CD8-positive, alpha-beta memory T cell (primary cell): ENCODE measurements around the gene ANKRD30B. TPM values are rescaled to one million over a fixed set of nuclear protein-coding genes. Genes with fewer than 3 reads are reported as not detected.
"Not testable (repeated sequence)": the region's sequence is repeated elsewhere in the genome, so short reads cannot be mapped to it uniquely, and the experiment has no call there.

Source experiments
- CTCF ChIA-PET: fragments of 350-600 bp; sonication (Branson Sonifier 250); formaldehyde crosslinking; loops from one replicate; lab custom pipeline; 2021; ENCODE audit warnings: antibody characterized with exemption; lab: Charles Lee
- POLR2A ChIA-PET: fragments of 350-600 bp; sonication (Branson Sonifier 250); formaldehyde crosslinking; loops from one replicate; lab custom pipeline; 2021; ENCODE audit warnings: antibody characterized with exemption; lab: Charles Lee
- DNase-seq, 5 donors: peaks; one replicate each; pipeline versions ENCODE4 v3.0.0 to v3.0.0-alpha.2; 2020 to 2022; ENCODE audit warnings: mixed read lengths in 1 of 5
- H3K27ac ChIP-seq: one replicate; pipeline ENCODE4 v1.7.0; 2013; ENCODE audit warnings: low read depth, mild to moderate bottlenecking, low read length, moderate library complexity
- H3K27me3 ChIP-seq: 2 replicates; pipeline ENCODE4 v1.7.0; 2013; ENCODE audit warnings: low read length, mild to moderate bottlenecking; ENCODE audit not compliant: insufficient read depth, poor library complexity, severe bottlenecking
- H3K36me3 ChIP-seq: 2 replicates; pipeline ENCODE4 v1.7.0; 2013; ENCODE audit warnings: mild to moderate bottlenecking, low read length, moderate library complexity; ENCODE audit not compliant: insufficient read depth
- H3K4me1 ChIP-seq: 2 replicates; pipeline ENCODE4 v1.7.0; 2013; ENCODE audit warnings: mild to moderate bottlenecking, low read length, moderate library complexity; ENCODE audit not compliant: insufficient read depth
- H3K4me3 ChIP-seq: 2 replicates; pipeline ENCODE4 v1.7.0; 2013; ENCODE audit warnings: mild to moderate bottlenecking, low read length
- H3K9me3 ChIP-seq: 2 replicates; pipeline ENCODE4 v1.7.0; 2013; ENCODE audit warnings: mild to moderate bottlenecking, low read length
- H3K27ac Mint-ChIP-seq, 8 donors: one replicate each; pipeline ENCODE4 v1.8.0; 2020 to 2021; ENCODE audit warnings: mixed read lengths in 8 of 8, mild to moderate bottlenecking in 6 of 8, inconsistent platforms in 3 of 8, moderate library complexity in 3 of 8
- H3K27me3 Mint-ChIP-seq, 2 donors: one replicate each; pipeline ENCODE4 v1.8.0; 2020 to 2021; ENCODE audit warnings: mixed read lengths in 2 of 2, mild to moderate bottlenecking in 1 of 2, moderate library complexity in 1 of 2
- H3K36me3 Mint-ChIP-seq, 3 donors: one replicate each; pipeline ENCODE4 v1.8.0; 2020 to 2021; ENCODE audit warnings: mixed read lengths in 3 of 3, inconsistent platforms in 1 of 3, mild to moderate bottlenecking in 1 of 3
- H3K4me1 Mint-ChIP-seq, 3 donors: one replicate each; pipeline ENCODE4 v1.8.0; 2020 to 2021; ENCODE audit warnings: mixed read lengths in 3 of 3, inconsistent platforms in 1 of 3, mild to moderate bottlenecking in 1 of 3
- H3K4me3 Mint-ChIP-seq, 7 donors: one replicate each; pipeline ENCODE4 v1.8.0; 2020 to 2021; ENCODE audit warnings: mixed read lengths in 7 of 7, mild to moderate bottlenecking in 6 of 7, moderate library complexity in 4 of 7, inconsistent platforms in 2 of 7
- H3K9me3 Mint-ChIP-seq, 5 donors: one replicate each; pipeline ENCODE4 v1.8.0; 2020 to 2022; ENCODE audit warnings: mixed read lengths in 5 of 5, mild to moderate bottlenecking in 3 of 5, moderate library complexity in 2 of 5, inconsistent platforms in 1 of 5
- polyA plus RNA-seq: library from polyadenylated mRNA; unstranded; fragments of 300-500 nt; fragmentation: Illumina TruSeq; gene quantifications from one replicate; pipeline ENCODE4 v1.2.3, GENCODE V29; 2021
- total RNA-seq, 2 experiments: library from RNA; stranded (reverse); gene quantifications; one replicate each; pipeline ENCODE4 v1.2.3, GENCODE V29; 2021

Gene ANKRD30B, protein sequence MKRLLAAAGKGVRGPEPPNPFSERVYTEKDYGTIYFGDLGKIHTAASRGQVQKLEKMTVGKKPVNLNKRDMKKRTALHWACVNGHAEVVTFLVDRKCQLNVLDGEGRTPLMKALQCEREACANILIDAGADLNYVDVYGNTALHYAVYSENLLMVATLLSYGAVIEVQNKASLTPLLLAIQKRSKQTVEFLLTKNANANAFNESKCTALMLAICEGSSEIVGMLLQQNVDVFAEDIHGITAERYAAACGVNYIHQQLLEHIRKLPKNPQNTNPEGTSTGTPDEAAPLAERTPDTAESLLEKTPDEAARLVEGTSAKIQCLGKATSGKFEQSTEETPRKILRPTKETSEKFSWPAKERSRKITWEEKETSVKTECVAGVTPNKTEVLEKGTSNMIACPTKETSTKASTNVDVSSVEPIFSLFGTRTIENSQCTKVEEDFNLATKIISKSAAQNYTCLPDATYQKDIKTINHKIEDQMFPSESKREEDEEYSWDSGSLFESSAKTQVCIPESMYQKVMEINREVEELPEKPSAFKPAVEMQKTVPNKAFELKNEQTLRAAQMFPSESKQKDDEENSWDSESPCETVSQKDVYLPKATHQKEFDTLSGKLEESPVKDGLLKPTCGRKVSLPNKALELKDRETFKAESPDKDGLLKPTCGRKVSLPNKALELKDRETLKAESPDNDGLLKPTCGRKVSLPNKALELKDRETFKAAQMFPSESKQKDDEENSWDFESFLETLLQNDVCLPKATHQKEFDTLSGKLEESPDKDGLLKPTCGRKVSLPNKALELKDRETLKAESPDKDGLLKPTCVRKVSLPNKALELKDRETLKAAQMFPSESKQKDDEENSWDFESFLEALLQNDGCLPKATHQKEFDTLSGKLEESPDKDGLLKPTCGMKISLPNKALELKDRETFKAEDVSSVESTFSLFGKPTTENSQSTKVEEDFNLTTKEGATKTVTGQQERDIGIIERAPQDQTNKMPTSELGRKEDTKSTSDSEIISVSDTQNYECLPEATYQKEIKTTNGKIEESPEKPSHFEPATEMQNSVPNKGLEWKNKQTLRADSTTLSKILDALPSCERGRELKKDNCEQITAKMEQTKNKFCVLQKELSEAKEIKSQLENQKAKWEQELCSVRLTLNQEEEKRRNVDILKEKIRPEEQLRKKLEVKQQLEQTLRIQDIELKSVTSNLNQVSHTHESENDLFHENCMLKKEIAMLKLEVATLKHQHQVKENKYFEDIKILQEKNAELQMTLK (N-terminal part only)
- total RNA-seq (not detected), polyA plus RNA-seq (not detected)

DNA sequence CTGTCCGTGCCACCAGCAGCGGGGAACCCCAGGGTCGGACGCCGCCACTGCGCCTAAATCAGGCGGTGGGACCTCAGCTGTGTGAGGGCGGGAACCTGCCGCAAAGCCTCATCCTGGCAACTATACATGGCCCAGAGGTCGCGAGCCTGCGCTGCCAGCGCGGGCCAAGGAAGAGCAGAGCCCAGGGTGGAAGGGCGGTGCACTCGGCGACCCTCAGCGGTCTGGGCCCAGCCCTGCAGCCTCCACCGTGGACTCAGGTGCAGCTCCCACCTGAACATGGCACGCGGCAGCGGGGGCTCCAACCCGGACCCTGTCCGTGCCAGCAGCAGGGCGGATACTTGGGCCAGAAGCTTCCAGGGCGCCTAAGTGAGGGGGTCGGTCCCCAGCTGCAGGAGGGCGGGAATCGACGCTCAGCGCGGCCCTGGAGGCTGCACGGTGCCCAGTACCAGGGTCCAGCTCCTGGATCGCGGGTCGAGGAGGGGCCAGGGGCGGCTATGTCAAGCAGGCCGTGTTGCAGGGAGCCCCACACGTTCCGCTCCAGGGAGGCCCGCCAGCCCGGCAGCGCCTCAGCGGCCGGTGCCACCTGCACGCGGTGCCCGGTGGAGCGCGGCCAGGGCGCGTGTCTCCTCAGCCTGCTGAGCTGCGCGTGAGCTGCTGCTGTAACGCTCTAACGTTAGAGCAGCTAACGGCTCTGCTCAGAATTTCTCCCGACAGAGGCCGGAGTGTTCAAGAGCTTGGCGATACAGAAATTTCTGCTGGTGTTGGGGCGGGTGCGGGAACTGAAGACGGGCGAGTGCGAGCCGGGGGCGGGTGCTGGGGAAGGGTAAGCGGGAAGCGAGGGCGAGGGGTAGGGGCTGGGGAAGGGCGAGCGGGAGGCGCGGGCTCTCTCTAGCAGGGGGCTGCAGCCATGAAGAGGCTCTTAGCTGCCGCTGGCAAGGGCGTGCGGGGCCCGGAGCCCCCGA lies at the start of gene ANKRD30B:
Gene ANKRD30B, plus strand, starts transcription at position 660 of the 962 bp plus-strand sequence. Its CDS starts 248 bp downstream, at position 908.
- Histone ChIP-seq H3K27ac (no peak within 1 kb of the TSS), H3K4me1 (no peaks in the 10 kb centered on the region), H3K9me3 (no peaks in the 10 kb centered on the region), H3K4me3 (no peak within 1 kb of the TSS), H3K27me3 (no peaks in the 10 kb centered on the region), H3K36me3 (no peaks in the 10 kb centered on the region)
- Mint-ChIP-seq H3K4me1 (peaks cover 0 to 3% (median 0%) of the 10 kb centered on the region in 3 donors), H3K36me3 (no peaks in the 10 kb centered on the region), H3K9me3 (no peaks in the 10 kb centered on the region), H3K27ac (no peak within 1 kb of the TSS), H3K4me3 (peak within 1 kb of the TSS in 4 of 7 donors; percentile 23 to 75 (median 33)), H3K27me3 (peaks cover 8 to 15% of the 10 kb centered on the region in 2 donors)
- ChIA-PET POLR2A (no interaction called here), CTCF (no interaction called here)
- peak in 1 of 5 donors; percentile 1 for DNase-seq

DNA sequence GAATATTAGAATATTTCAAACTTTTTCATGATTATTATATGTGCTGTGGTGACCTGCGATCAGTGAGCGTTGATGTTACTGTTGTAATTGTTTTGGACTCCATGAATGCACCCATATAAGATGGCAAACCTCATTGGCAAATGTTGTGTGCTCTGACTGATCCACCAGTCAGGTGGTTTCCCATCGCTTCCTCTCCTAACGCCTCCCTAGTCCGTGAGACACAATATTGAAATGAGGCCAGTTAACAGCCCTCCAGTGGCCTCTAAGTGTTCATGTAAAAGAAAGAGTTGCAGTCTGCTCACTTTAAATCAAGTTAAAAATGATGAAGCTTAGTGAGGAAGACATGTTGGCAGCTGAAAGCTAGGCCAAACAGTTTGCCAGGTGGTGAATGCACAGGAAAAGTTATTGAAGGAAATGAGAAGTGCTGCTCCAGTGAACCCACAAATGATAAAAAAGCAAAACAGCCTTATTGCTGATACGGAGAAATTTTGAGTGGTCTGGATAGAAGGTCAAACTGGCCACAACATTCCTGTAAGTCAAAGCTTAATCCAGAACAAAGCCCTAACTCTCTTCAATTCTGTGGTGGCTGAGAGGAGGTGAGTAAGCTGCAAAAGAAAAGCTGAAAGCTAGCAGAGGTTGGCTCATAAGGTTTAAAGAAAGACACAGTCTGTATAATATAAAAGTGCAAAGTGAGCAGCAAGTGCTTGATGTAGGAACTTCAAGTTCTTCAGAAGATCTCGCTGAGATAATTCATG lies 46.5 kb upstream of the ANKRD30B start:
- H3K36me3 ChIP-seq, H3K4me1 ChIP-seq, H3K27me3 ChIP-seq, H3K9me3 ChIP-seq, H3K27ac ChIP-seq, CTCF ChIA-PET, H3K9me3 Mint-ChIP-seq, POLR2A ChIA-PET, DNase-seq, H3K4me3 ChIP-seq, H3K4me3 Mint-ChIP-seq, H3K4me1 Mint-ChIP-seq, H3K36me3 Mint-ChIP-seq, H3K27me3 Mint-ChIP-seq: not testable (repeated sequence)
- H3K27ac Mint-ChIP-seq: peak overlapping the region in 1 of 8 donors; percentile 21

DNA sequence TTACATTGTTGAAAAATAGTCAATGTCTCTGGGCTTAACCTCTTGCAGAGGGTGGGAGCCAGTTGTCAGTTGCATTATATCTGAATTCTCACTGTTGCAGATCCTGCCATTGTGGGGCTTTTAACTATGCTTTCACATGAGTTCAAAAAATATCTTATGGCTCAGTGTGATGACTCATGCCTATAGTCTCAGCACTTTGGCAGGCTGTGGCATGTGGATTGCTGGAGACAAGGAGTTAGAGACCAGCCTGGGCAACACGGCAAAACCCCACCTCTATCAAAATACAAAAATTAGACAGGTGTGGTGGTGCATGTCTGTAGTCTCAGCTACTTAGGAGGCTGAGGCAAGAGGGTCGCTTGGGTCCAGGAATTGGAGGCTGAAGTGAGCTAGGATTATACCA lies 38.2 kb upstream of the ANKRD30B start:
- CTCF ChIA-PET, H3K9me3 ChIP-seq, H3K4me3 Mint-ChIP-seq, H3K27me3 Mint-ChIP-seq, H3K9me3 Mint-ChIP-seq, H3K36me3 Mint-ChIP-seq, POLR2A ChIA-PET, H3K27ac ChIP-seq, H3K36me3 ChIP-seq, DNase-seq, H3K4me1 Mint-ChIP-seq, H3K27me3 ChIP-seq, H3K4me1 ChIP-seq, H3K27ac Mint-ChIP-seq, H3K4me3 ChIP-seq: not testable (repeated sequence)

DNA sequence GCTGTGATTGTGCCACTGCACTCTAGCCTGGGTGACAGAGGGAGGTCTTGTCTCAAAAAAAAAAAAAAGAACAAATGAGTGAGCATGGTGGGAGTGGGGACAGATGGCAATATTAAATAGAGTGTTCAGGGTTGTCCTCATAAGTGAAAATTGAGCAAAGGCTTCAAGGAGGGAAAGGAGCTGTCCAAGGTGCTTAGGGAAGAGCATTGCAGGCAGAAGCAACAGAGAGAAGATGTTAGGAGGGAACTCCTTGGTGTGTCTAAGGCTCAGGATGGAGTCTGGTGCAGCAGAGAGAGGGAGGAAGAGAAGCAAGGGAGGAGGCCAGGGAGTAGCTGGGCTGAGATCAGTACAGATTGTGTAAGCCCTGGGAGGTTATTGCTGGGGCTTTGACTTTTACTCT lies 26.4 kb upstream of the ANKRD30B start:
- H3K27ac Mint-ChIP-seq, H3K27me3 Mint-ChIP-seq, H3K27me3 ChIP-seq, H3K4me1 Mint-ChIP-seq, H3K9me3 Mint-ChIP-seq, H3K36me3 ChIP-seq, H3K4me3 Mint-ChIP-seq, CTCF ChIA-PET, POLR2A ChIA-PET, H3K9me3 ChIP-seq, H3K27ac ChIP-seq, DNase-seq, H3K4me1 ChIP-seq, H3K4me3 ChIP-seq, H3K36me3 Mint-ChIP-seq: not testable (repeated sequence)

DNA sequence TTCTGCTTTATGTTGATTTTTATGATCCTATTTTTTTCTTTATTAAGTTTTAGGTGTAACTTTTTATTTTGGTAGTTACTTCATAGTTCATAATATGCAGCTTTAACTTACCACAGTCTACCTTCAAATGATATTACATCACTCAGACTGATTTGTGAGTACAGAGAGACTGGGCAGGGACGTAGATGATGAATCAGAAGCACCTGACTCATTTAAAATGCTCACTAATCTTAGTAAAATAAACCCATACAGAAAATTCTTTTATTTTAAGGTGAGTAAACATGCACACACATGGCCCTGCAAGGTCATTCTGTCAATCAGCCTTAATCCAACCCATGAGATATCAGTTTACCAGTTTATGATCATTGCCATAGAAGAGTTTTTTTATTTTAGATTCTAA lies 8.9 kb upstream of the ANKRD30B start:
- CTCF ChIA-PET, H3K36me3 ChIP-seq, H3K27me3 Mint-ChIP-seq, H3K27ac ChIP-seq, H3K4me3 ChIP-seq, POLR2A ChIA-PET, H3K27me3 ChIP-seq, H3K4me1 ChIP-seq, H3K4me3 Mint-ChIP-seq, H3K36me3 Mint-ChIP-seq, H3K9me3 ChIP-seq, DNase-seq, H3K4me1 Mint-ChIP-seq, H3K9me3 Mint-ChIP-seq, H3K27ac Mint-ChIP-seq: not testable (repeated sequence)

DNA sequence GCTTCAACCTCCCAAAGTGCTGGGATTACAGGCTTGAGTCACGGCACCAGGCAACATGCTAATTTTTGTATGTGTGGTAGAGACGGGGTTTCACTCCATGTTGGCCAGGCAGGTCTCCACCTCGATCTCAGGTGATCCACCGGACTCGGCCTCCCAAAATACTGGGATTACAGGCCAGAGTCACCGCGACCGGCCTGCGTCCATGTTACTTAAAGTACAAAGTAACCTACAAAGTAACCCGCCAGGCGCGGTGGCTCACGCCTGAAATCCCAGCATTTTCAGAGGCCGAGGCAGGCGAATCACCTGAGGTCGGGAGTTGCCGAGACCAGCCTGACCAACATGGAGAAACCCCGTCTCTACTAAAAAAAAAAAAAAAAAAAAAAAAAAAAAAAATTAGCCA lies 1.1 kb upstream of the ANKRD30B start:
- Mint-ChIP-seq H3K27me3 (peaks cover 8 to 15% of the 10 kb centered on the region in 2 donors), H3K36me3 (no peaks in the 10 kb centered on the region), H3K4me1 (peaks cover 0 to 3% (median 0%) of the 10 kb centered on the region in 3 donors), H3K4me3 (no peak overlapping the region), H3K9me3 (no peaks in the 10 kb centered on the region), H3K27ac (no peak overlapping the region)
- H3K27ac ChIP-seq: no peak overlapping the region
- H3K4me1 ChIP-seq: no peaks in the 10 kb centered on the region
- no peaks in the 10 kb centered on the region for H3K9me3 ChIP-seq
- DNase-seq: no peak
- ChIA-PET CTCF (no interaction called here), POLR2A (no interaction called here)
- H3K36me3 ChIP-seq: no peaks in the 10 kb centered on the region
- no peaks in the 10 kb centered on the region for H3K27me3 ChIP-seq
- H3K4me3 ChIP-seq: no peak overlapping the region

DNA sequence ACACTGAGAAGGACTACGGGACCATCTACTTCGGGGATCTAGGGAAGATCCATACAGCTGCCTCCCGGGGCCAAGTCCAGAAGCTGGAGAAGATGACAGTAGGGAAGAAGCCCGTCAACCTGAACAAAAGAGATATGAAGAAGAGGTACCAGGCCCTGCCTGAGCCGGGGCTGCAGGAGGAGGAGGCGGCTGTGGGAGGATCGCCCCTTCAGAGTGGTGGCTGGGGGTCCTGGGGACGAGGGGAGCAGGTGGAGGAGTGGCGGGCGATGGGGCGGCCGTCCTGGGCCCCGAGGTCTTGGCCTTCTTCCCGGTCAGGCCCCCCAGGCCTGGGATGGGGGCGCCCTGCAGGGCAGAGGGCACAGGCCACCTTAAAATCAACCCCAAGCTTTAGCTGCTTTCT lies 524 bp downstream of the ANKRD30B start:
- no peak overlapping the region for H3K27ac ChIP-seq
- no peak overlapping the region for H3K4me3 ChIP-seq
- CTCF ChIA-PET: no interaction called here
- H3K4me1 ChIP-seq: no peaks in the 10 kb centered on the region
- POLR2A ChIA-PET: no interaction called here
- no peaks in the 10 kb centered on the region for H3K27me3 ChIP-seq
- Mint-ChIP-seq H3K4me1 (peaks cover 0 to 3% (median 0%) of the 10 kb centered on the region in 3 donors), H3K27me3 (peaks cover 8 to 15% of the 10 kb centered on the region in 2 donors), H3K27ac (no peak overlapping the region), H3K36me3 (no peaks in the 10 kb centered on the region), H3K9me3 (no peaks in the 10 kb centered on the region), H3K4me3 (peak overlapping the region in 2 of 7 donors; percentile 28 to 38)
- H3K36me3 ChIP-seq: no peaks in the 10 kb centered on the region
- H3K9me3 ChIP-seq: no peaks in the 10 kb centered on the region
- no peak for DNase-seq
